ENCODE results near the gene AP1G1. TPM values are rescaled to one million over a fixed set of nuclear protein-coding genes. Genes with fewer than 3 reads are reported as not detected.

Gene AP1G1
- total and polyA plus RNA-seq, 8 donors, result 67.0 to 100 (median 79.1) TPM

DNA sequence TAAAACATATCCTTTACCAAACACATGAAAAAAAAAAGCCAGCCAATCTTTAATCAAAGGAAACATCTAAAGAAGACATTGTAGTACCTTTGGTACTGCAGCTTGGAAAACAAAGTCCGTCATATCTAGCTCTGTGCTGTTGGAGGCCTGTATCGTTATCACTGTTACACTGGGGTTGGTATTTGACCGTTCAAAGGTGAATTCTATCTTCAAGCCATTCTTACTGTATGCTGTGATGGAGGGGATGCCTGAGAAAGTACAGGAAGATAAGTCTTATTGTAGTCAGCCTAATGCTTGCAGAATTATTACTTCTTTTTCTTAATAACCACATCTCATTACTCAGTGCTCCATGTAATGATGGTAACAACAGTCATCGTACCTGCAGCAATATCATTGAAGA, 69.8 kb downstream of the AP1G1 start:
- H3K36me3 ChIP-seq, result peaks cover 3 to 97% of the 10 kb centered on the region in 2 donors
- H3K27ac ChIP-seq, result no peak overlapping the region
- no peak overlapping the region for H3K4me3 ChIP-seq
- ATAC-seq (no peak), DNase-seq (no peak)
- TF ChIP-seq, protein P1, sequence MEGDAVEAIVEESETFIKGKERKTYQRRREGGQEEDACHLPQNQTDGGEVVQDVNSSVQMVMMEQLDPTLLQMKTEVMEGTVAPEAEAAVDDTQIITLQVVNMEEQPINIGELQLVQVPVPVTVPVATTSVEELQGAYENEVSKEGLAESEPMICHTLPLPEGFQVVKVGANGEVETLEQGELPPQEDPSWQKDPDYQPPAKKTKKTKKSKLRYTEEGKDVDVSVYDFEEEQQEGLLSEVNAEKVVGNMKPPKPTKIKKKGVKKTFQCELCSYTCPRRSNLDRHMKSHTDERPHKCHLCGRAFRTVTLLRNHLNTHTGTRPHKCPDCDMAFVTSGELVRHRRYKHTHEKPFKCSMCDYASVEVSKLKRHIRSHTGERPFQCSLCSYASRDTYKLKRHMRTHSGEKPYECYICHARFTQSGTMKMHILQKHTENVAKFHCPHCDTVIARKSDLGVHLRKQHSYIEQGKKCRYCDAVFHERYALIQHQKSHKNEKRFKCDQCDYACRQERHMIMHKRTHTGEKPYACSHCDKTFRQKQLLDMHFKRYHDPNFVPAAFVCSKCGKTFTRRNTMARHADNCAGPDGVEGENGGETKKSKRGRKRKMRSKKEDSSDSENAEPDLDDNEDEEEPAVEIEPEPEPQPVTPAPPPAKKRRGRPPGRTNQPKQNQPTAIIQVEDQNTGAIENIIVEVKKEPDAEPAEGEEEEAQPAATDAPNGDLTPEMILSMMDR (IDR thresholded peaks at IDR 0.05), result no peak
- no peaks in the 10 kb centered on the region for H3K9me3 ChIP-seq
- H3K4me1 ChIP-seq, result no peaks in the 10 kb centered on the region
- intact Hi-C loops (cut with DNase I), result no loop called here
- H3K27me3 ChIP-seq, result no peaks in the 10 kb centered on the region

DNA sequence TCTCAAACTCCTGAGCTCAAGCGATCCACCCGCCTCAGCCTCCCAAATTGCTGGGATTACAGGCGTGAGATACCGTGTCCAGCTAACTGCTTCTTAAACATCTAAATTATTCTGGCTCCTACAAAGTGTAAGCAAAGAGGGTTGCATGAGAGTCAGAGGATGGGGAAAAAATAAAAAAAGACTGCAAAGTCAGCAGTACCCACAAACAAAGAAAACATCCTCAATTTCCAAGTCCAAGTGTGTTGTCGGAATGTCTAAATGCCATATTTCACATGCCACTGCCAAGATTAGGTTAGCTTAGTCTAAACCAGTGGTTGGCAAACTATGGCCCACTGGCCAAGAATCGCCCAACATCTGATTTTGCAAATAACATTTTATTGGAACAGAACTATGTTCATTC, 71.1 kb downstream of the AP1G1 start:
- Histone ChIP-seq H3K27ac (no peak overlapping the region), H3K9me3 (no peaks in the 10 kb centered on the region), H3K4me3 (no peak overlapping the region), H3K4me1 (no peaks in the 10 kb centered on the region), H3K36me3 (peaks cover 3 to 97% of the 10 kb centered on the region in 2 donors), H3K27me3 (no peaks in the 10 kb centered on the region)
- ATAC-seq, result no peak
- intact Hi-C loops (cut with DNase I), result no loop called here
- TF ChIP-seq, protein P1 (IDR thresholded peaks at IDR 0.05), result no peak
- no peak for DNase-seq

DNA sequence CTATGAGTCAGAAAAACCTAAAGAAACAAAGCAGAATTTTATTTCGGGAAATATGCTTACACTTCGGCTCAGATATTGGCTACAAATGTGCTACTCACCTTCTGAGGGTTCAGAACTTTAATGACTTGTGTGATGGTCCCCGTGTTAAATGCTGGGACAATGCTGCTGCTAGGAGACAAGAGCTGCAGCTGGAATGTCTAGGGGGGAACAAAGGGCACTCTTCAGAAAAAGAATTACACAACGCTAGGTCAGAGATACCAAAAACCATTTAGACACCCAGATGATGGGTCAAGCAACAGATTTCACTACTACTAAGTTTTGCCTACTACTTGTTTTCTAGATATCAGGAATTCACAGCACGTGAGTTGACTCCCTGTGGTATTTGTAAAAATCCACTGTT, 74.1 kb downstream of the AP1G1 start:
- no peak for ATAC-seq
- peaks cover 3 to 95% of the 10 kb centered on the region in 2 donors for H3K36me3 ChIP-seq
- intact Hi-C loops (cut with DNase I), result no loop called here

DNA sequence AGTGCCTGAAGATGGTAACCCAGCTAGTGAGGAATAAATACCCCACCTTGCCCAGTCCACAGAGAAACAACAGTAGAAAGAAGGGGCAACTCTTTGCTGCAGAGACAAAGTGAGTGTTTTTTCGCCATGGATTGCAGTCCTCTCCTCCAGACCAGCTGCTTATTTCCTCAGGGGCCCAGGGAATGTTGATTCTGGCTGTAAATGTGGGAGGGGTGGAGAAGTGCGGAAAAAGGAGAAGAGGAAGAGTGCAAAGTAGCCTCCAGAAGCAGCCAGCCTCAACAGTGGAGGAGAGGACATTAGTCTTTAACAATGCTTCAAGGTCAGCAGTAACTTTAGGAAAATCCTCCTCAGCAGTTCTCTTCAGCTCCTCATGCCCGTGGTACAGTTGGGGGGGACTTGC, 76.0 kb downstream of the AP1G1 start:
- no peak overlapping the region for H3K4me3 ChIP-seq
- H3K9me3 ChIP-seq, result no peaks in the 10 kb centered on the region
- TF ChIP-seq, protein P1 (IDR thresholded peaks at IDR 0.05), result no peak
- no peak overlapping the region for H3K27ac ChIP-seq
- intact Hi-C loops (cut with DNase I), result no loop called here
- DNase-seq (no peak), ATAC-seq (no peak)
- no peaks in the 10 kb centered on the region for H3K27me3 ChIP-seq
- H3K36me3 ChIP-seq, result peaks cover 0 to 75% of the 10 kb centered on the region in 2 donors
- H3K4me1 ChIP-seq, result peaks cover 0 to 5% of the 10 kb centered on the region in 2 donors

More for the DNA sequence above, 74.1 kb downstream of the AP1G1 start:
- H3K4me1 ChIP-seq, result no peaks in the 10 kb centered on the region
- DNase-seq, result no peak
- no peak overlapping the region for H3K4me3 ChIP-seq
- no peak overlapping the region for H3K27ac ChIP-seq
- TF ChIP-seq, protein P1 (IDR thresholded peaks at IDR 0.05), result no peak
- no peaks in the 10 kb centered on the region for H3K9me3 ChIP-seq
- no peaks in the 10 kb centered on the region for H3K27me3 ChIP-seq

DNA sequence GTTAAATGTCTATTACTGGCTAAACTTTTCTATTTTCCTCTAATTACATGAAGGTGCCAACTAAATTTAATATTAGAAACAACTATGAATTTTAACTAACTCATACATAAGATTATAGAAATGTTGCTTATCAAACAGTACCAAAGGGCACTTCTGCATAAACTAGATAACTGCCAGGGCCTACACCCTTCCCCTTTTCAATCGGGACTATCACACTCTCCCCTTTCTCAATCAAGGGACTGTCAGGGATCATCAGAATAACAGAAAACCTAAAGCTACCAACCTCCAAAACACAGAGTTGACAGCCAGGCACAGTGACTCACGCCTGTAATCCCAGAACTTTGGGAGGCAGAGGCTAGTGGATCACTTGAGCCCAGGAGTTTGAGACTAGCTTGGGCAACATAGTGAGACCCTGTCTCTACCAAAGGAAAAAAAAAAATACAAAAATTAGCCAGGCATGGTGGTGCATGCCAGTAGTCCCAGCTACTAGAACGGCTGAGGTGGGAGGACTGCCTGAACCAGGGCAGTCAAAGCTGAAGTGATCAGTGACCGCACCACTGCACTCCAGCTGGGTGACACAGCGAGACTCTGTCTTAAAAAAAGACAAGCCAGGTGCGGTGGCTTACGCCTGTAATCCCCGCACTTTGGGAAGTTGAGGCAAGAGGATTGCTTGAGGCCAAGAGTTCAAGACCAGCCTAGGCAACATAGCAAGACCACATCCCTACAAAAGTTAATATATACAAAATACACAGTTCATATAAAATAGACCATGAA, 80.9 kb downstream of the AP1G1 start:
- DNase-seq, result no peak
- no peak for ATAC-seq
- H3K4me1 ChIP-seq, result peaks cover 7 to 32% of the 10 kb centered on the region in 2 donors
- H3K4me3 ChIP-seq, result no peak overlapping the region
- H3K9me3 ChIP-seq, result no peaks in the 10 kb centered on the region
- peaks cover 0 to 29% of the 10 kb centered on the region in 2 donors for H3K36me3 ChIP-seq
- peaks cover 0 to 18% of the 10 kb centered on the region in 2 donors for H3K27me3 ChIP-seq
- TF ChIP-seq, protein P1 (IDR thresholded peaks at IDR 0.05), result no peak
- H3K27ac ChIP-seq, result peak overlapping the region in 1 of 2 donors; percentile 40
- intact Hi-C loops (cut with DNase I), result no loop called here

All from left lung (tissue), 10 donors.